Measurements from ENCODE around the gene C6orf163.

C6orf163 gene

GRCh38 chr6:87364602-87365252 is 20.1 kb downstream of the C6orf163 start:
- H3K18ac ChIP-seq (ENCODE audit: low read length), result no peak overlapping the region
- H2BK12ac ChIP-seq (ENCODE audit: low read length), result no peak overlapping the region
- H3K36me3 ChIP-seq (replicated peaks in 1 of 2; ENCODE audit: control insufficient read depth in 2 of 2, insufficient read depth in 2 of 2, low read length in 2 of 2), result peaks cover 0 to 4% of the 10 kb centered on the region in 2 donors
- no peaks in the 10 kb centered on the region for H3K79me1 ChIP-seq (ENCODE audit: low read depth, low read length)
- H3K23ac ChIP-seq (ENCODE audit: low read depth, low read length, poor library complexity), result no peak overlapping the region
- no peak overlapping the region for H2BK15ac ChIP-seq (ENCODE audit: low read length)
- no peak overlapping the region for H3K9ac ChIP-seq (ENCODE audit: low read depth, low read length, poor library complexity)
- WGBS, 2 donors (ENCODE audit: extremely low coverage in 2 of 2, insufficient read length in 2 of 2, insufficient replicate concordance in 1 of 2), result no CpG with 5 or more reads among the region's 5 CpGs
- no peak for DNase-seq (ENCODE audit: low spot score)
- no peak overlapping the region for H4K91ac ChIP-seq (ENCODE audit: low read depth, low read length, poor library complexity)
- H4K8ac ChIP-seq (ENCODE audit: low read depth, low read length), result no peak overlapping the region
- no peak overlapping the region for H3K4me3 ChIP-seq (ENCODE audit: low read length in 2 of 2)
- H2AFZ ChIP-seq (ENCODE audit: low read length), result no peak overlapping the region
- H3K4me2 ChIP-seq (ENCODE audit: insufficient read depth, low read length, poor library complexity, severe bottlenecking), result no peak overlapping the region
- H2BK5ac ChIP-seq (ENCODE audit: low read length), result no peak overlapping the region
- no peak overlapping the region for H3K14ac ChIP-seq (ENCODE audit: low read length)
- H3K4me1 ChIP-seq (ENCODE audit: control insufficient read depth in 2 of 2, insufficient read depth in 1 of 2, low read depth in 1 of 2, low read length in 2 of 2), result no peaks in the 10 kb centered on the region
- no peak overlapping the region for H3K27ac ChIP-seq (replicated peaks; ENCODE audit: low read length)
- no peak overlapping the region for H2AK5ac ChIP-seq (ENCODE audit: low read depth, low read length)
- H3K27me3 ChIP-seq (ENCODE audit: control insufficient read depth in 3 of 3, insufficient read depth in 3 of 3, low read depth in 1 of 3, low read length in 3 of 3), result no peaks in the 10 kb centered on the region
- no peak overlapping the region for H2BK120ac ChIP-seq (ENCODE audit: low read depth, low read length)
- no peak overlapping the region for H3K4ac ChIP-seq (ENCODE audit: low read length)
- peaks cover 6 to 13% of the 10 kb centered on the region in 2 donors for H3K9me3 ChIP-seq (replicated peaks in 1 of 2; ENCODE audit: control insufficient read depth in 2 of 2, insufficient read depth in 1 of 2, low read depth in 1 of 2, low read length in 2 of 2)

DNA sequence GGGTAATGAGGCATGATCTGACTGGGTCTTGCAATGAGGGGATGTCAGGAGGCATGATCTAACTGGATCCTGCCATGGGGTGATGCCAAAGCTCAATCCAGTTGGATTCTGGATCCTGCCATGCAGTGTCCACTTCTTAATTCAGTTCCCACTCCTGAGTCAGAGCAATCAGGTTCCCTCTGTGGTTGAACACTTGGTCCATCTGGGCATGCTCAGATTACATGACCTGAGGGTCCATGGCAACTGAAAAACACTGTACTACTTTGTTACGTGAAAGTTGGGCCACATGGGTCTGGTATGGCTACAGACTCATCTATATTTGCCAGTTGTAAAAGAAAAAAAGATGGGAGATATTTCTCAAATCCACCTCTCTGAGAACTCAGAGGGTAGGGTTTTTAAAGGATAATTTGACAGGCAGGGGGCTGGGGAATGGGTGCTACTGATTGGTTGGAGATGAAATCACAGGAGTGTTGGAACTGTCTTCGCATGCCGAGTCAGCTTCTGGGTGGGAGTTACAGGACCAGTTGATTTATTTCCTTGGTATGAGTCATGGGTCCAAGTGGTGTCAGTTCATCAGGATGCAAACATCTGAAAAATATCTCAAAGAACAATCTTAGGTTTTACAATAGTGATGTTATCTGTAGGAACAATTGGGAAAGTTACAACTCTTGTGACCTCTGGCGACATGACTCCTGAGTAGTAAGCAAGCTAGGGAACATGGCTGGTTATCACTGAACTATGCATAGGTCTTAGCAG is 21.6 kb downstream of the C6orf163 start:
- Histone ChIP-seq H3K14ac (ENCODE audit: low read length) (no peak overlapping the region), H2BK12ac (ENCODE audit: low read length) (no peak overlapping the region), H3K27ac (replicated peaks; ENCODE audit: low read length) (no peak overlapping the region), H3K4me2 (ENCODE audit: insufficient read depth, low read length, poor library complexity, severe bottlenecking) (no peak overlapping the region), H3K18ac (ENCODE audit: low read length) (no peak overlapping the region), H3K9me3 (replicated peaks in 1 of 2; ENCODE audit: control insufficient read depth in 2 of 2, insufficient read depth in 1 of 2, low read depth in 1 of 2, low read length in 2 of 2) (peaks cover 4 to 13% of the 10 kb centered on the region in 2 donors), H2AK5ac (ENCODE audit: low read depth, low read length) (no peak overlapping the region), H3K36me3 (replicated peaks in 1 of 2; ENCODE audit: control insufficient read depth in 2 of 2, insufficient read depth in 2 of 2, low read length in 2 of 2) (peaks cover 0 to 2% of the 10 kb centered on the region in 2 donors), H3K4me1 (ENCODE audit: control insufficient read depth in 2 of 2, insufficient read depth in 1 of 2, low read depth in 1 of 2, low read length in 2 of 2) (no peaks in the 10 kb centered on the region), H3K9ac (ENCODE audit: low read depth, low read length, poor library complexity) (no peak overlapping the region), H2BK5ac (ENCODE audit: low read length) (no peak overlapping the region), H2BK15ac (ENCODE audit: low read length) (no peak overlapping the region), H3K79me1 (ENCODE audit: low read depth, low read length) (no peaks in the 10 kb centered on the region), H3K4me3 (ENCODE audit: low read length in 2 of 2) (no peak overlapping the region), H3K23ac (ENCODE audit: low read depth, low read length, poor library complexity) (no peak overlapping the region), H2AFZ (ENCODE audit: low read length) (no peak overlapping the region), H3K27me3 (ENCODE audit: control insufficient read depth in 3 of 3, insufficient read depth in 3 of 3, low read depth in 1 of 3, low read length in 3 of 3) (no peaks in the 10 kb centered on the region), H3K4ac (ENCODE audit: low read length) (no peak overlapping the region), H4K8ac (ENCODE audit: low read depth, low read length) (no peak overlapping the region), H2BK120ac (ENCODE audit: low read depth, low read length) (no peak overlapping the region), H4K91ac (ENCODE audit: low read depth, low read length, poor library complexity) (no peak overlapping the region)
- no CpG with 5 or more reads among the region's 4 CpGs for WGBS, 2 donors (ENCODE audit: extremely low coverage in 2 of 2, insufficient read length in 2 of 2, insufficient replicate concordance in 1 of 2)
- no peak for DNase-seq (ENCODE audit: low spot score)

DNA sequence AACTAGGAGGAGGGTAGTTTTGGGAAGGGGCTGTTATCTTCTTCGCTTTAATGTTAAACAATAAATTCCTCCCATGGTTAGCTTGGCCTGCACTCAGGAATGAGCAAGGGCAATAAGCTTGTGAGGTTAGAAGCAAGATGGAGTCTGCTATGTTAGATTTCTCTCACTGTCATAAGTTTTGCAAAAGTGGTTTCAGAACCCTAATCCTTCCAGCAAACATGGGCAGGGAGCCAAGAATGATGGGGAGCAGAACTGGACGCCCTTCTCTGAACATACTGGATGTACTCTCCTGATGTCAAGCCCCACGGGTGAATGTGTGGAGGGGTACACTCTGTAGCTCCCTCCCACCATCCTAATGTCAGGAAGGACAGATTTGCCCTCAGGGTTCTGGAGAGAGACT is 22.3 kb downstream of the C6orf163 start:
- H2AFZ ChIP-seq (ENCODE audit: low read length), result no peak overlapping the region
- H3K4me2 ChIP-seq (ENCODE audit: insufficient read depth, low read length, poor library complexity, severe bottlenecking), result no peak overlapping the region
- no peak overlapping the region for H3K4ac ChIP-seq (ENCODE audit: low read length)
- no peak overlapping the region for H2BK15ac ChIP-seq (ENCODE audit: low read length)
- H3K14ac ChIP-seq (ENCODE audit: low read length), result no peak overlapping the region
- H2BK5ac ChIP-seq (ENCODE audit: low read length), result no peak overlapping the region
- no CpG with 5 or more reads among the region's 3 CpGs for WGBS, 2 donors (ENCODE audit: extremely low coverage in 2 of 2, insufficient read length in 2 of 2, insufficient replicate concordance in 1 of 2)
- no peaks in the 10 kb centered on the region for H3K27me3 ChIP-seq (ENCODE audit: control insufficient read depth in 3 of 3, insufficient read depth in 3 of 3, low read depth in 1 of 3, low read length in 3 of 3)
- H3K79me1 ChIP-seq (ENCODE audit: low read depth, low read length), result no peaks in the 10 kb centered on the region
- no peak overlapping the region for H3K4me3 ChIP-seq (ENCODE audit: low read length in 2 of 2)
- DNase-seq (ENCODE audit: low spot score), result no peak
- H4K8ac ChIP-seq (ENCODE audit: low read depth, low read length), result no peak overlapping the region
- no peak overlapping the region for H3K18ac ChIP-seq (ENCODE audit: low read length)
- H3K36me3 ChIP-seq (replicated peaks in 1 of 2; ENCODE audit: control insufficient read depth in 2 of 2, insufficient read depth in 2 of 2, low read length in 2 of 2), result peaks cover 0 to 2% of the 10 kb centered on the region in 2 donors
- no peak overlapping the region for H2BK120ac ChIP-seq (ENCODE audit: low read depth, low read length)
- H4K91ac ChIP-seq (ENCODE audit: low read depth, low read length, poor library complexity), result no peak overlapping the region
- H3K4me1 ChIP-seq (ENCODE audit: control insufficient read depth in 2 of 2, insufficient read depth in 1 of 2, low read depth in 1 of 2, low read length in 2 of 2), result no peaks in the 10 kb centered on the region
- H3K23ac ChIP-seq (ENCODE audit: low read depth, low read length, poor library complexity), result no peak overlapping the region
- no peak overlapping the region for H2AK5ac ChIP-seq (ENCODE audit: low read depth, low read length)
- H3K9me3 ChIP-seq (replicated peaks in 1 of 2; ENCODE audit: control insufficient read depth in 2 of 2, insufficient read depth in 1 of 2, low read depth in 1 of 2, low read length in 2 of 2), result peaks cover 4 to 13% of the 10 kb centered on the region in 2 donors
- H3K27ac ChIP-seq (replicated peaks; ENCODE audit: low read length), result no peak overlapping the region
- H2BK12ac ChIP-seq (ENCODE audit: low read length), result no peak overlapping the region
- H3K9ac ChIP-seq (ENCODE audit: low read depth, low read length, poor library complexity), result no peak overlapping the region

- Histone ChIP-seq H3K4me2 (ENCODE audit: insufficient read depth, low read length, poor library complexity, severe bottlenecking) (no peak overlapping the region), H3K4me1 (ENCODE audit: control insufficient read depth in 2 of 2, insufficient read depth in 1 of 2, low read depth in 1 of 2, low read length in 2 of 2) (no peaks in the 10 kb centered on the region), H2AFZ (ENCODE audit: low read length) (no peak overlapping the region), H3K14ac (ENCODE audit: low read length) (no peak overlapping the region), H3K36me3 (replicated peaks in 1 of 2; ENCODE audit: control insufficient read depth in 2 of 2, insufficient read depth in 2 of 2, low read length in 2 of 2) (no peaks in the 10 kb centered on the region), H2AK5ac (ENCODE audit: low read depth, low read length) (no peak overlapping the region), H3K27ac (replicated peaks; ENCODE audit: low read length) (no peak overlapping the region), H4K91ac (ENCODE audit: low read depth, low read length, poor library complexity) (no peak overlapping the region), H2BK5ac (ENCODE audit: low read length) (no peak overlapping the region), H3K9me3 (replicated peaks in 1 of 2; ENCODE audit: control insufficient read depth in 2 of 2, insufficient read depth in 1 of 2, low read depth in 1 of 2, low read length in 2 of 2) (peaks cover 0 to 10% of the 10 kb centered on the region in 2 donors), H2BK120ac (ENCODE audit: low read depth, low read length) (no peak overlapping the region), H4K8ac (ENCODE audit: low read depth, low read length) (no peak overlapping the region), H3K9ac (ENCODE audit: low read depth, low read length, poor library complexity) (no peak overlapping the region), H3K4me3 (ENCODE audit: low read length in 2 of 2) (no peak overlapping the region), H3K79me1 (ENCODE audit: low read depth, low read length) (no peaks in the 10 kb centered on the region), H3K23ac (ENCODE audit: low read depth, low read length, poor library complexity) (no peak overlapping the region), H2BK12ac (ENCODE audit: low read length) (no peak overlapping the region), H3K4ac (ENCODE audit: low read length) (no peak overlapping the region), H3K27me3 (ENCODE audit: control insufficient read depth in 3 of 3, insufficient read depth in 3 of 3, low read depth in 1 of 3, low read length in 3 of 3) (no peaks in the 10 kb centered on the region), H2BK15ac (ENCODE audit: low read length) (no peak overlapping the region), H3K18ac (ENCODE audit: low read length) (no peak overlapping the region)
- WGBS, 2 donors (ENCODE audit: extremely low coverage in 2 of 2, insufficient read length in 2 of 2, insufficient replicate concordance in 1 of 2), result no CpG with 5 or more reads among the region's 2 CpGs
- no peak for DNase-seq (ENCODE audit: low spot score)
These were observed 28.8 kb downstream of the C6orf163 start for GRCh38 chr6:87373377-87373776.

Measured in neuronal stem cell (in vitro differentiated cells).